WTC11 (cell line): ENCODE measurements around the gene CAMTA1.

Source experiments
- RELA ChIP-seq: sonication (generic); formaldehyde crosslinking; IDR thresholded peaks from 2 replicates; pipeline ENCODE4 v1.8.1; 2022; ENCODE audit warnings: missing genetic modification reagents, mild to moderate bottlenecking, borderline replicate concordance
- TEAD4 ChIP-seq: sonication (generic); formaldehyde crosslinking; IDR thresholded peaks from 2 replicates; pipeline ENCODE4 v1.8.0; 2022; ENCODE audit warnings: mild to moderate bottlenecking, missing genetic modification reagents
- TF ChIP-seq, protein P1 (sequence below): fragments of 200-600 bp; IDR thresholded peaks from 2 replicates; pipeline ENCODE4 v1.8.0; 2022; ENCODE audit warnings: antibody characterized with exemption

DNA sequence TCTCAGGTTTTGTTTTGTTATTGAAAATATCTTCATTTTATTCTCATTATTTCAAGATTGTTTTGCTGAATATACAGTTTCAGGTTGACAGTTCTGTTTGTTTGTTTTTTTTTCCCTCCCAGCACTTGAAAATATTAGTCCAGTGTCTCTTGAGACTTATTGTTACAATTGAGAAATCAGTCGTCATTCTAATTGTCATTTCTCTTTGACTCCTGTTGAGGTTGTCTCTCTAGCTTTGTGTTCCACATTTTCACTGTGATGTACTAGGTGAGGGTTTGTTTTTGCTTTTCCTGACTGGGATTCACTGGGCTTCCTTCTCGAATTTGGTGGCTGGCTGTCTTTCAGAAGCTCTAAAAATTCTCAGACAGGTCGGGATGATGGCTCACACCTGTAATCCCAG, 542.6 kb downstream of the CAMTA1 start:
- TF ChIP-seq TEAD4 (CRISPR knock-in tag) (no peak), RELA (no peak)
- TF ChIP-seq, protein P1, sequence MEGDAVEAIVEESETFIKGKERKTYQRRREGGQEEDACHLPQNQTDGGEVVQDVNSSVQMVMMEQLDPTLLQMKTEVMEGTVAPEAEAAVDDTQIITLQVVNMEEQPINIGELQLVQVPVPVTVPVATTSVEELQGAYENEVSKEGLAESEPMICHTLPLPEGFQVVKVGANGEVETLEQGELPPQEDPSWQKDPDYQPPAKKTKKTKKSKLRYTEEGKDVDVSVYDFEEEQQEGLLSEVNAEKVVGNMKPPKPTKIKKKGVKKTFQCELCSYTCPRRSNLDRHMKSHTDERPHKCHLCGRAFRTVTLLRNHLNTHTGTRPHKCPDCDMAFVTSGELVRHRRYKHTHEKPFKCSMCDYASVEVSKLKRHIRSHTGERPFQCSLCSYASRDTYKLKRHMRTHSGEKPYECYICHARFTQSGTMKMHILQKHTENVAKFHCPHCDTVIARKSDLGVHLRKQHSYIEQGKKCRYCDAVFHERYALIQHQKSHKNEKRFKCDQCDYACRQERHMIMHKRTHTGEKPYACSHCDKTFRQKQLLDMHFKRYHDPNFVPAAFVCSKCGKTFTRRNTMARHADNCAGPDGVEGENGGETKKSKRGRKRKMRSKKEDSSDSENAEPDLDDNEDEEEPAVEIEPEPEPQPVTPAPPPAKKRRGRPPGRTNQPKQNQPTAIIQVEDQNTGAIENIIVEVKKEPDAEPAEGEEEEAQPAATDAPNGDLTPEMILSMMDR, result no peak
